Left lung (tissue), 10 donors: ENCODE data around the gene CLHC1. TPM values are rescaled to one million over a fixed set of nuclear protein-coding genes. Genes with fewer than 3 reads are reported as not detected.

Experiments used
- ATAC-seq: fragments of 200-7000 bp; cut with Tn5 transposase; one replicate; pipeline ENCODE4 v1.9.1; 2020; ENCODE audit warnings: moderate library complexity
- DNase-seq, 4 donors: peaks; one replicate each; pipeline ENCODE4 v3.0.0-alpha.2; 2013 to 2020
- H3K27ac ChIP-seq, 2 donors: fragments of 200-600 bp; sonication (generic) in 1 of 2; one replicate each; pipeline versions ENCODE4 v1.5.0 to v1.8.0; 2020 to 2021
- H3K27me3 ChIP-seq, 2 donors: fragments of 200-600 bp; sonication (generic) in 1 of 2; one replicate each; pipeline versions ENCODE4 v1.5.0 to v1.8.0; 2020 to 2021
- H3K36me3 ChIP-seq, 2 donors: fragments of 200-600 bp; sonication (generic) in 1 of 2; one replicate each; pipeline versions ENCODE4 v1.5.0 to v1.8.0; 2020 to 2021
- H3K4me1 ChIP-seq, 2 donors: fragments of 200-600 bp; one replicate each; pipeline ENCODE4 v1.8.0; 2021
- H3K4me3 ChIP-seq, 2 donors: fragments of 200-600 bp; sonication (generic) in 1 of 2; one replicate each; pipeline versions ENCODE4 v1.5.0 to v1.8.0; 2020 to 2021; ENCODE audit warnings: mild to moderate bottlenecking in 1 of 2
- H3K9me3 ChIP-seq, 2 donors: fragments of 200-600 bp; sonication (generic) in 1 of 2; one replicate each; pipeline versions ENCODE4 v1.5.0 to v1.8.0; 2020 to 2021
- intact Hi-C, 2 donors: fragments of 100-400 bp; cut with DNase I; formaldehyde crosslinking; loops; one replicate each; pipeline versions ENCODE4 v1.11.2 to v1.14.2; 2022
- polyA plus RNA-seq, 6 donors: library from polyadenylated mRNA; unstranded; fragments of 120-200 nt; gene quantifications; one replicate each; pipeline ENCODE4 v1.2.1, GENCODE V29; 2013; ENCODE audit not compliant: insufficient read length in 6 of 6
- total RNA-seq, 2 donors: library from RNA; stranded (reverse); fragmentation: NEBNext Ultra II Directional; extraction: Animal tissue kit (Norgen Biotek cat#: 25700); gene quantifications; one replicate each; pipeline ENCODE4 v1.2.1, GENCODE V29; 2021
- TF ChIP-seq, protein P1 (sequence below), 2 donors: fragments of 200-600 bp; sonication (generic) in 1 of 2; IDR thresholded peaks; one replicate each; pipeline versions ENCODE4 v1.5.0 to v1.8.0; 2021; ENCODE audit warnings: antibody characterized with exemption in 2 of 2
- donor health status: DM: no; HTN: yes; CAD: no.
- donor health status: DM: no; HTN: no; CAD: no.

CLHC1 gene
- total and polyA plus RNA-seq, 8 donors: 9.2 to 41.2 (median 28.7) TPM

GRCh38 chr2:55165626-55166025 lies 66.5 kb downstream of the CLHC1 start:
- Histone ChIP-seq H3K4me1 (peaks cover 45 to 67% of the 10 kb centered on the region in 2 donors), H3K9me3 (no peaks in the 10 kb centered on the region), H3K36me3 (no peaks in the 10 kb centered on the region), H3K27ac (no peak overlapping the region), H3K4me3 (no peak overlapping the region), H3K27me3 (no peaks in the 10 kb centered on the region)
- intact Hi-C loops: loop anchor here in 1 of 2 donors (10.0 kb wide), 2 partner anchors 121 to 151 kb away; no protein-coding TSS in a partner anchor
- TF ChIP-seq, protein P1, sequence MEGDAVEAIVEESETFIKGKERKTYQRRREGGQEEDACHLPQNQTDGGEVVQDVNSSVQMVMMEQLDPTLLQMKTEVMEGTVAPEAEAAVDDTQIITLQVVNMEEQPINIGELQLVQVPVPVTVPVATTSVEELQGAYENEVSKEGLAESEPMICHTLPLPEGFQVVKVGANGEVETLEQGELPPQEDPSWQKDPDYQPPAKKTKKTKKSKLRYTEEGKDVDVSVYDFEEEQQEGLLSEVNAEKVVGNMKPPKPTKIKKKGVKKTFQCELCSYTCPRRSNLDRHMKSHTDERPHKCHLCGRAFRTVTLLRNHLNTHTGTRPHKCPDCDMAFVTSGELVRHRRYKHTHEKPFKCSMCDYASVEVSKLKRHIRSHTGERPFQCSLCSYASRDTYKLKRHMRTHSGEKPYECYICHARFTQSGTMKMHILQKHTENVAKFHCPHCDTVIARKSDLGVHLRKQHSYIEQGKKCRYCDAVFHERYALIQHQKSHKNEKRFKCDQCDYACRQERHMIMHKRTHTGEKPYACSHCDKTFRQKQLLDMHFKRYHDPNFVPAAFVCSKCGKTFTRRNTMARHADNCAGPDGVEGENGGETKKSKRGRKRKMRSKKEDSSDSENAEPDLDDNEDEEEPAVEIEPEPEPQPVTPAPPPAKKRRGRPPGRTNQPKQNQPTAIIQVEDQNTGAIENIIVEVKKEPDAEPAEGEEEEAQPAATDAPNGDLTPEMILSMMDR (IDR thresholded peaks at IDR 0.05): no peak
- ATAC-seq (peak; percentile 37), DNase-seq (peak in 1 of 4 donors; percentile 54)

- TF ChIP-seq, protein P1 (IDR thresholded peaks at IDR 0.05): no peak
- intact Hi-C loops: loop anchor here in 1 of 2 donors (10.0 kb wide), 2 partner anchors 120 to 150 kb away; no protein-coding TSS in a partner anchor
- Histone ChIP-seq H3K4me3 (no peak overlapping the region), H3K27me3 (no peaks in the 10 kb centered on the region), H3K36me3 (no peaks in the 10 kb centered on the region), H3K4me1 (peaks cover 45 to 73% of the 10 kb centered on the region in 2 donors), H3K9me3 (no peaks in the 10 kb centered on the region), H3K27ac (no peak overlapping the region)
- no peak for DNase-seq
- no peak for ATAC-seq
These were observed 67.3 kb downstream of the CLHC1 start for GRCh38 chr2:55164534-55165480.

DNA sequence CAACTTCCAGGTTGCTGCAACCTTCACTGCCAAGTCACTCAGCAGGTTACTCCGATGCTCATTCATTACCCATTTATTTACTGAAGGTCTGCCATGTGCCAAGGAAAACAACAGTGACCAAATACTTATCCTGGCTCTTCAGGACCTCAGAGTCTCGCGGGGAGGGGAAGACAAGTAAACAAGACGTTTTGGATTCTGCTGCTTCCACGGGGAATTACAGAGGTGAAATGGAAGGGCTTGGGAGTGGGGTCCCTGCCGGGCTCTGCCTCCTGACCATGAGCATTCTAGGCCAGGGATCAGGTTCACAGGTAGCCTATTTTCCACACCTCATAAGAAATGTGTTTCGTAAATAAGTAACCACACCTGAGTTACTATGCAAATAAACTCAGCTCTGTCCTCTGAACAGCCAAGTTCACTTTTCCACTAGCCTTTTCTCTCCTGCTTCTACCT lies 68.1 kb downstream of the CLHC1 start:
- TF ChIP-seq, protein P1 (IDR thresholded peaks at IDR 0.05): no peak
- Histone ChIP-seq H3K4me1 (peaks cover 50 to 81% of the 10 kb centered on the region in 2 donors), H3K36me3 (no peaks in the 10 kb centered on the region), H3K27ac (peak overlapping the region; percentile 52 to 76), H3K27me3 (no peaks in the 10 kb centered on the region), H3K9me3 (no peaks in the 10 kb centered on the region), H3K4me3 (no peak overlapping the region)
- intact Hi-C loops: loop anchor here in 1 of 2 donors (10.0 kb wide), 2 partner anchors 119 to 149 kb away; no protein-coding TSS in a partner anchor
- no peak for DNase-seq
- ATAC-seq: peak; percentile 51

DNA sequence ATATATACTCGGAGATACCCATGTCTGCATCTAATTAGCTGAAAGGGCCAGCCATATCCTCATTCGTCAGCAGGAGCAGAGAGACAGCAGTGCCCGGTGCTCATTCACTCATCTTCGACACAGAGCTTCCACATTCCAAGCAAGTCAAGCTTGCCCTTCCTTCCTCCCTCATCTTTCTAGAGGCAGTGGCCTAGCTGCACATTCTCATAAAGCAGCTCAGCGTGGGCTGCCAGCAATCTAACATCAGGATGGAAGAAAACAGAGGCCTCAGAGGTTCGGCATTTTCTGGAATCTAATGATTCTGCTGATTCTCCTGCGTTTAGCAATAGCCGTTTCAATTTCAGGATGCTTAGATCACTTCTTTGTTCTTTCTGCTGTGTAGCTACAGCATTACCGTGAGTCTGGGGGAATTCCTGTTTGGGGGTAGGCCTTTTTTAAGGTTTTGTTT lies 68.8 kb downstream of the CLHC1 start:
- intact Hi-C loops: loop anchor here in 1 of 2 donors (10.0 kb wide), 2 partner anchors 118 to 148 kb away; no protein-coding TSS in a partner anchor
- ATAC-seq (no peak), DNase-seq (no peak)
- no peaks in the 10 kb centered on the region for H3K27me3 ChIP-seq
- H3K4me3 ChIP-seq: no peak overlapping the region
- no peaks in the 10 kb centered on the region for H3K9me3 ChIP-seq
- TF ChIP-seq, protein P1 (IDR thresholded peaks at IDR 0.05): no peak
- H3K27ac ChIP-seq: peak overlapping the region; percentile 52 to 76
- H3K4me1 ChIP-seq: peaks cover 49 to 82% of the 10 kb centered on the region in 2 donors
- H3K36me3 ChIP-seq: no peaks in the 10 kb centered on the region
